ENCODE results near the gene ACVR1B.

DNA sequence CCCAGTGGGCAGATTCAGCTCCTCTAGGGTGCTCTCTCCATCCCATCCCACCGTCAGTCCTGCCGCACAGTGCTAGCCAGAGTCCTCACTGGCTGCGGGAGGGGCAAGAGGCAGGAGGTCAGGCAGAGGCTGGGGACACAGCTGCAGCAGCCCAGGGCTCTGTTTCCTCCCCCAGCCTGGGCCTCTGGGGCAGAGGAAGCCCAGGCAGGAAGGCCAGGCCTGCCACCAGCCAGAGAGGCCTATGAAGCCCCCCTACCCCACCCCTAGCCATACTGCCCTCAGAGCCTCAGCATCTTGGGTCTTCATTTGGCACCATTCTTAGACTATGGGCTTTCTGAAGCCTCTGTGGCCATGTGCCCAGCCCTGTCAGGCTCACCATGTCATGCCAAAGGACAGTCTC lies 40.8 kb upstream of the ACVR1B start:
- TF ChIP-seq, protein P1, sequence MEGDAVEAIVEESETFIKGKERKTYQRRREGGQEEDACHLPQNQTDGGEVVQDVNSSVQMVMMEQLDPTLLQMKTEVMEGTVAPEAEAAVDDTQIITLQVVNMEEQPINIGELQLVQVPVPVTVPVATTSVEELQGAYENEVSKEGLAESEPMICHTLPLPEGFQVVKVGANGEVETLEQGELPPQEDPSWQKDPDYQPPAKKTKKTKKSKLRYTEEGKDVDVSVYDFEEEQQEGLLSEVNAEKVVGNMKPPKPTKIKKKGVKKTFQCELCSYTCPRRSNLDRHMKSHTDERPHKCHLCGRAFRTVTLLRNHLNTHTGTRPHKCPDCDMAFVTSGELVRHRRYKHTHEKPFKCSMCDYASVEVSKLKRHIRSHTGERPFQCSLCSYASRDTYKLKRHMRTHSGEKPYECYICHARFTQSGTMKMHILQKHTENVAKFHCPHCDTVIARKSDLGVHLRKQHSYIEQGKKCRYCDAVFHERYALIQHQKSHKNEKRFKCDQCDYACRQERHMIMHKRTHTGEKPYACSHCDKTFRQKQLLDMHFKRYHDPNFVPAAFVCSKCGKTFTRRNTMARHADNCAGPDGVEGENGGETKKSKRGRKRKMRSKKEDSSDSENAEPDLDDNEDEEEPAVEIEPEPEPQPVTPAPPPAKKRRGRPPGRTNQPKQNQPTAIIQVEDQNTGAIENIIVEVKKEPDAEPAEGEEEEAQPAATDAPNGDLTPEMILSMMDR (IDR thresholded peaks at IDR 0.05), result no peak
- TF ChIP-seq POLR2A (IDR thresholded peaks at IDR 0.05), result no peak
